ENCODE results near the gene SCN2B.
"Not testable (repeated sequence)": the region's sequence is repeated elsewhere in the genome, so short reads cannot be mapped to it uniquely, and the experiment has no call there.

The SCN2B gene

DNA sequence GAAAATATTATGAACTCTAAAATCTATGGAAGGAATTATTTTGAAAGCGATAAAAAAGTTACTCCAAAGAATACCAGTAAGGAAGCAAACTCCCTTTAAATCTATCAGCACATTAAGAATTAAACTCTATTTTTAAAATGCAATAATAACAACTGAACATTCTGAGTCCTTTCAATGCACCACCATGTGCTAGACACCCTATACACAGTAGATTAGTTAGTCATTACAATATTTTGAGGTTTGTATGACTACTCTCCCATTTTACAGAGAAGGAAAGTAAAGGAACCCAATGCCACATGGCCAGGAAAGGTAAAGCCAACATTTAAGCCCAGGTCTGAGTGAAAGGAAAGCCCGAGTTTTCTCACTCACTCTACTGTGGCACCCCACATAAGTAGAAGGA is 30.6 kb upstream of the SCN2B start:
- no peak overlapping the region for H3K4me3 ChIP-seq (ENCODE audit: low read depth, low read length)

DNA sequence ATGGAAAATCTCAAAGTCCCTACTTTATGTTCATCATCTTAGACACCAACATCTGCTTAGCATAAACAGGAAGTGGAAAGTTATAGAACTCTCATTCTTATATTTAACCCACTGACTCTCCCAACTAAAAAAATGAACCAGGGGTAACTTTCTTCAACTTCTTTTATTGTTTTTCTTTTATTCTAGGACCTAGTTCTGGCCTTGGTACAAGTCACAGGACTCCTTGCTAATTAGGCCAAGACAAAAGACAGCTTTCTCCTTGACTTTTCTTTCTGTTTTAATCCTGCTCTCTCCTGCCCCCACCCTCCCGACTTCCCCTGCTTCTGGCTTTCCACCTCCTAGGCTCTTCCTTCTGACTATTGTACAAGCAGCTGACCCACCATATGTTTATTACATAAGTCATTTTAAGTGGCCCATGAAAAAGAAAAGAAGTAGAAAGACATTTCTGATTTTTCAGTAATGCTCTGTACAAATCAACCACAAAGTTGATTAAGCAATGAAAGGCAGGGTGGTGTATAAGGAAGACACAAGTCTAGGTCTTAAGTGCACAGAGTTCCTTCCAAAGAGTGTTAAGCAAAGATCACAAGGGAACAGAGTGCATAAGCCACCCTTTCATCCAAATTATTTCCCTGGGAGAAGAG is 30.1 kb upstream of the SCN2B start:
- H3K4me3 ChIP-seq (ENCODE audit: low read depth, low read length): no peak overlapping the region

DNA sequence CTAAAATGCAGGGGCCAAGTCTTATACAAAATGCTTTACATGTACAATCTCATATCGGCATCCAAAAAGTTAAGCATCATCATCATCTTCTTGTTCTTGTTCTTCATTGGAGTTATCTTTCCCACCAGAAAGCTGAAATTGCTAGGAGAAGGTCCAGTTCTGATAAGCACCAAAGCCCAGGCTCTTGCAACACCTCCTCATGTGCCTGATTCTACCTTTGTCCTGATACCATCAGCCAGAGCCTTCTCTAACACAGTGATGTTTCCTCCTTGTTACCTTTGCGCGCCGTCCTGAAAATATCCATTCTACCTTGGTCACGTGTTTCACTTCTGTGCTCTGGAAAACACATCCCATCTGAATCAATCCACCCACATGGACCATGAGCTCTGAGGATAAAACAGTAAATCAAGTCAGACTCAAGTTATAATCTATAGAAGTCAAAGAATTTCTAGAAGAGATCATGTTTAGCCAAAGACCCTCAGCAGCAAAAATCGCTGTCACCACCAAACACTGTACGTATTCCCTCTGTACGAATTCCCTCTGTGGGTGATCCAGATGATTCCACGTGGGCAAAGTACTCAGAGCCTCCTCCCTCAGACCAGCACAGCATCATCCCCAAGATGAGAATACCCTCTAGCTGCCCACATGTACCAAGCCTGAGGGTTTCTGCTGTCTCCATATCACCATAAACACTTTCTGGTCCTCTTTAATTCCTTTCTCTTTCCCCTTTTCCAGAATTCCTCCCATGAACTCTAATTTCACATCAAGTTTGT is 29.4 kb upstream of the SCN2B start:
- H3K4me3 ChIP-seq (ENCODE audit: low read depth, low read length): no peak overlapping the region

DNA sequence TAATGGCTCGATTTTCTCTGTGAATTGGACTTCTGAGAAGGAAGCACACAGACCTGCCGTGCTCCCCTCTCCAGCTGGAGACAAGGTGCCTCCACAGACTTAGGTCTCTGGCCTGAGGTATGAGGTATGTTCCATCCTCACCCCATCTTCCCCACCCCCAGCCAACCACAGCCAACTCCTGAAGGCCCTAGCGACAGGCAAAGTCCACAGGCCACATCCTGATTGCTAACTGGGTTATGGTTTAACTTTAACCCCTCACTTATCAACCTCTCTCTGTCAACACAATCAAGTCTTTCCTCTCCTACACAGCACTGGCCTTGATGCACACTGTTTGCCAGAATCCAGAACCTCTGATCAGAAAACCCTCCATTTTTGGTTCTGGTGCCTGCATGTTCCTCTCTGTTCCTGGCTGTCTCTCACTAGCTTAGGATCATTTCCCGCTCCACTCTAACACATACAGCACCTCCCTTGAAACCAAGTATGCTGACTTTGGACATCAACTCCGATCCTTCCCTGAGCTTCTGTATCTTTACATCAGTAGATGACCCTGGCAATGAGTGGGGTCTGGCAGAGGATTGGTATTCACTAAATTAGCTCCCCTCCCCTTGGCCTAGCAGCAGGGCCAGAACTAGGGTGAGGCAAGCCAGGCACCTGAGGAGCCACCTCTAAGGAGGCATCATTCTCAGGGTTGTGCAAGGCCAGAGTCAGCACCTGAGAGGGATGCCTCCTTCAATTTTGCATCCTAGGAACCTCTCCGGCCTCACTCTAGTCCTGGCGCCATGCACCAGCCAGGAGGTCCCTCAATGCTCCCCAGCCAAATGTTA is 26.4 kb upstream of the SCN2B start:
- no peak overlapping the region for H3K4me3 ChIP-seq (ENCODE audit: low read depth, low read length)

DNA sequence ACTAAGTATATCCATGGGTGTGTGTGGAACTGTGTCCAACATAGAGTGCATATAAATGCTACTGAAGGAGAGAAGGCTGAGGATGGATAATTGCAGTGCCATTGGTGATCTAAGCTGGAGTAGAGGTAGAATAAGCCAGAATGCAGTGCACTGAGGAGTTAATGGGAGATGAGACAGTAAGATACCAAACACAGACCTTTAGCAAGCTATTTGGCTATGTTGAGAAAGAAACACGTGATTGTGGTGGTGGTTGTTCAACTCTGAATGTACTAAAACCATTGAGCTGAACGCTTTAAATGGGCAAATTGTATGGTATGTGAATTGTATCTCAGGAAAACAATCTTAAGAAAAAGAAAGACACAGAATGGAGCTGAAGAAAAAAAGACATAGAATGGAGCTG is 25.5 kb upstream of the SCN2B start:
- no peak overlapping the region for H3K4me3 ChIP-seq (ENCODE audit: low read depth, low read length)

DNA sequence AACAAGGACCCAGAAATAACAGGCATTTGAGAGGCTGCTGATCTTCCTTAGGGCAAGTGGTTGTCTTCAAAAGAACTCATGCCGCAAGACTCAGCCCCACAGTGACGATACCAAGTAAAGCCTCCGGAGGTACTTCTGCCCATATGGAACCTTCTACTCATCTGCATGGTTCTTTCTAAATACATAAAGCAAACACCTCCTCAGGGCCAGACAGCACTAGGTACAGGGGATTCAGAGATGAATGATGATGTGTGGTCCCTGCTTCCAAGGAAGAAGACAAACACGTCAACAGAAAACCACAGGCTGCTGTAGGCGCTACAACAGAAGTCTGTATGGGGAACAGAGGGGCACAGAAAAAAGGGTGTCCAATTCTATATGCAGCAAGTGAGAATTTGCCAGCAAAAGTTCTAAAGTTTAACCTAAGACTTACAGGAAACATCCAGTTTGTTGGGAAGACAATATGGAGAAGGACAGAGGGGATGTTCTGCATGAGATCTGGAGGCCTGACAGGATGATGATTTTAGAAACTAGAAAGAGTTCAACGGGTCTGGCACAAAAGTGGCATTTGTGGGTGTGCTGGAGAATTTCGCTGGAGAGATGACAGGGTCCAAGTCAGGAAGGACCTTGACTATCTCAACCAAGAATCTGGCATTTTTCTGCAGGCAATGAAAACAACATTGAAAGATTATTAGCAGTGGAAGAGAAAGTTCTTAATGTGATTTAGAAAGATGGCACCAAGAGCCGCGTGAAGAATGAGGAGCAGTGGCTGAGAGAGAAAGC is 24.7 kb upstream of the SCN2B start:
- H3K4me3 ChIP-seq (ENCODE audit: low read depth, low read length): no peak overlapping the region

DNA sequence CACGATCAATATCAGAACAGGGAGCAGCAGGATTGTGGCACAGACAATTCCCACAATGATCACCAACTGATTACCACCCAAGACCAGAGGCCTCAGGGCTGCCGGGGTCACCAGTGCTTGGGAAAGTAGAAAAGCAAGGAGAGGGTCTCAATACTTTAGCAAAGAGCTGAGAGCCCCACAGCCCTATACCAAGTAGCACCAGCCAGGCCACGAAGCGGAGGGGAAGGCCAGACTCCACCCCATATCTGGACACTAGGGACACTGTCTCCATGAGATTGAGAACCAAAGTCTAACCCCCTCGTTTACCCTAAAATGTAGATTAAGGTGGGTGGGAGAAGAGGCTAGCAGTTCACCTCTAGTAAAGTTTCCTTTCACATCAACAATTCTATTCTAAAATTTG is 24.1 kb upstream of the SCN2B start:
- no peak overlapping the region for H3K4me3 ChIP-seq (ENCODE audit: low read depth, low read length)

DNA sequence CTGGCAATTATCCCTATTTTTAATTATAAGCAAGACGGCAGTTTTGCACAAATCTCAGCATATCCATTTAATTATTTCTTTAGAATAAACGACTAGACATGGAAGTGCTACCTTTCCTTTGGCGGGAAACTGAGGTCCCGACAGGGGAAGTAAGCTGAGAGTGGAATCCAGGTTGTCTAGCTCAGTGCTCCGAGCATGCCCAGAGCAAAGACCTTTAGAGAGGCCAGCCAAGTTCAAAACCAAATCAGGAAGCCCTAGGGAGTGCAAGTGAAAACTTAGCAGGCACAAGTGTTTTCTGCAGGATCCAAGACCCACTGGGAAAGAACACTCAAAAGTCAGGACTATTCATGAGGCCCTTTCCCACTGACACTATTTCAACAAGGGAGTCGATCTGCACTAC is 22.7 kb upstream of the SCN2B start:
- H3K4me3 ChIP-seq (ENCODE audit: low read depth, low read length): no peak overlapping the region

DNA sequence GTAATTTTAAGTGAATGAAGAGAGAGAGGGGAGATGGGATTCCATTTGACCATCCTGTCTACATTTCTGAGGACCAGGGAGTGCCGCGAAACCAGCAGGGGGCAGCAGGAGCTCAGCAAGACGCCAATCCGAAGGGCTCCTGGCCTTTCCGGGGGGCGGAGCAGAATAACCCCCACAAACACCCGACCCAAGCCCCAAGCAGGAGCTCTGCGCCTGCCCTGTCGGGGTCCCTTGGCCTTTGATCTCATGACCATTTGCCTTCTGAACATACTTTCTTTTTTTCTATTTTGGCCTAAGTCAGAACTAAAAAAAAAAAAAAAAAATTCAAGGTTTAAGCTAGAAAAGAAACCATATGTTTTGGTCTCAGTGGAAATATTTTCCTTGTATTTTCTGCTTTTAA is 21.9 kb upstream of the SCN2B start:
- no peak overlapping the region for H3K4me3 ChIP-seq (ENCODE audit: low read depth, low read length)

DNA sequence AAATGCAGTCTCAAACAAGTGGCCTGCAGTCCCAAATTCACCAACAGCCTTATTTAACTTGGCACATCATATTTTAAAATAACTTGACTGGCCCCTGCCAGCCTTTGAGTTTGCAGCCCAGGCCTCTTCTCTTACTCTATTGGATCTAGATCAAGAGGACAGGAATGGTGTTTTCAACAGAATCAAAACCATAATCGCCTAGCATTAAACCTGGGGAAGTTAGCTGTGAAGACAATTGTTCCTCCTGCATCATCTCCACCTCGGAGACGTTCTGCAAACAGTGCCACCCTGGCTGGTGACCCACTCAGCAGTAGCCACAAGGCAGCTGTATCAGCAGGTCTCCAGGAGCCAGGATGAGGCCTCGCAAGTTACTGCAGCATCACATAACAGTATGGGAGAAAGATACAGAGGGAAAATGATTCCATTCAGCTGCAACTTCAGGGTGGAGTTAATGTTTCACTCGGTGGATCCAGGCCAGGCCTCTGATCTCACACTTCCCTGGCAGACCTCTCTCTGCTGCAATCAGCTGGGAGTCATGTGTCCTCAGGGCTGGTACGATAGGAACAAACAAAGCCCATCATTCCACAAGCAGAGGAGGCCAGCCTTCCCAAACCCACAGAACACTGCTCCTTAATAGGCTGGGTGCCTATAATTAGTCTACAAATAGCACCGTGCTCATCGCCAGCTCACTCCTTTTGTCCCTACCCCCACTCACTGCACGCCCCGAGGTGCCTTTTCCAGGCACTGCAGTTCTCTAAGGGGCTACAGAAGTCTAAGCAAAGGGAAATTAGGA is 18.6 kb upstream of the SCN2B start:
- no peak overlapping the region for H3K4me3 ChIP-seq (ENCODE audit: low read depth, low read length)

DNA sequence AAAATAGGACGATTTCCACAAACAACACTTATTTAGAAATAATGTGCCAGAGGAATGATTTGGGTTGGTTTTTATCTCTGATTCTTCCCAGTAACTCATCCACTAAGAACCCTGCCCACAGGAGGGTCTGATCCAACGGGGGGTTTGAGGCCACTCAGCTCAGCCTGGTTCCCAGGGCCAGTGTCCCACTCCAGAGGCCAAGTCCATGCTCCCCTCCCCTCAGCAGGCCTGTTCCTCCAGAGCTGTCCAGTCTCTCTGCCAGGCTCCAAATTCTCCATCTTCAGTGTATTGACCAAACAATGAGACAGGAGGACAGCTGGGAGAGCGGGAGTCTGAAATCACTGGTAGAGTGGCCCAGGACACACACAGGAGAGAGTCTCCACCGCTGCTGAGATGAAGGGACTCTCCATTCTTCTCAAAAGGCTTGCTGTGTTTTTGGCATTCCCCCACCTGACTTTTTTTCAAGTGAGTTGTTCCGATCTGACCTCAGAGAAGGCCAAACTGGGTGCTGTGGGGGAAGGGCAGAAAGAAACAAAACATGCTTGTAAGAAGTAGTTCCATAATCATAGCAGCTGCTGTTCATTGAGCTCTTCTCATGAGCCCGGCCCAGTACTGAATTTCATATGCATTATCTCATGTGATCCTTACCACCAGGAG is 17.6 kb upstream of the SCN2B start:
- no peak overlapping the region for H3K4me3 ChIP-seq (ENCODE audit: low read depth, low read length)

DNA sequence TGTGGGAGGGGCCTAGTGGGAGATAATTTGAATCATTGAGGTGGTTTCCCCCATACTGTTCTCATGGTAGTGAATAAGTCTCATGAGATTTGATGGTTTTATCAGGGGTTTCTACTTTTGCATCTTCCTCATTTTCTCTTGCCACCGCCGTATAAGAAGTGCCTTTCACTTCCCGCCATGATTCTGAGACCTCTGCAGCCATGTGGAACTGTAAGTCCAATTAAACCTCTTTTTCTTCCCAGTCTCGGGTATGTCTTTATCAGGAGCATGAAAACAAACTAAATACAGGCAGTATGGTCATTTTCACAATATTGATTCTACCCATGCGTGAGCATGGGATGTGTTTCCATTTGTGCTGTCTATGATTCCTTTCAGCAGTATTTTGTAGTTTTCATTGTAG is 16.4 kb upstream of the SCN2B start:
- not testable (repeated sequence) for H3K4me3 ChIP-seq (ENCODE audit: low read depth, low read length)

DNA sequence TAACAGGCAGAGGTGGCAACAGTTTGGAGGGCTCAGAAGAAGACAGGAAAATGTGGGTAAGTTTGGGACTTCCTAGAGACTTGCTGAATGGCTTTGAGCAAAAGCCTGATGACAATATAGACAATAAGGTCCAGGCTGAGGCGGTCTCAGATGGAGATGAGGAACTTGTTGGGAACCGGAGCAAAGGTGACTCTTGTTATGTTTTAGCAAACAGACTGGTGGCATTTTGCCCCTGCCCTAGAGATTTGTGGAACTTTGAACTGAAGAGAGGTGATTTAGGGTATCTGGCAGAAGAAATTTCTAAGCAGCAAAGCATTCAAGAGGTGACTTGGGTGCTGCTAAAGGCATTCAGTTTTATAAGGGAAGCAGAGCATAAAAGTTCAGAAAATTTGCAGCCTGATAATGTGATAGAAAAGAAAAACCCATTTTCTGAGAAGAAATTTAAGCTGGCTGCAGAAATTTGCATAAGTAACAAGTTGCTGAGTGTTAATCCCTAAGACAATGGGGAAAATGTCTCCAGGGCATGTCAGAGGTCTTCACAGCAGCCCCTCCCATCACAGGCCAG is 14.6 kb upstream of the SCN2B start:
- not testable (repeated sequence) for H3K4me3 ChIP-seq (ENCODE audit: low read depth, low read length)

DNA sequence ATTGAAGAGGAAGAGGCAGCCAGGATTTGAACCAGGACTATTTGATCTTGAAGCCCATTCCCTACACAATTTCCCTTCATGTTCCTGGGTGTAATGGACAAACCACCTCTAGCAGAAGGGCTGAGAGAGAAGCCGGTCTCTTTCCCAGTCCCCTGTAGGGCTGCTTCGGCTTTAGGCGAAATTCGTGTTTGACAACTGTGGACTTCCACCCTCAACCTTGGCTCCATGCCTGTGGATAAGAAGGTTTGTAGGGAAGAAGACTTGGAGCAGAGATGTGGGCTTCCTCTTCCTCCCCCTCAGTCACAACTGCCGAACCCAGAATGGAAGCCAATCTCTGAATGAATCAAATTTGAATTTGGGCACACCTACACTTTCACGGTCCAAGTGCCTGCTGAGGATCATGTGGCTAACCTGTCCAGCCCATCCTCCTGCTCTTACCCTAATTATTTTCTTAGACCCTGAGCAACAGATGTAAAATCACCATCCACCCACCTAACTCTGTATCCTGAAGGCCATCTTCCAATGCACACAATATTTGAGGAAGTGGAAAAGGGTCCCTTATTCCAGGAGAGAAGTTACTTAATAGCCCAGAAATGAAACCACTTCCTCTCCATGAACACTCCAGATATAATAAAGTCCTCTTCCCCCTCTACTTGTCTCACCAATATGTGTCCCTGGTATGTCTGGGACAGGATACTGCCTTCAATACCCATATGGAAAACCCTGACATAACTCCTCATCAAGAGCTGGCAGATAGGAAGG is 10.1 kb upstream of the SCN2B start:
- H3K4me3 ChIP-seq (ENCODE audit: low read depth, low read length): no peak overlapping the region

DNA sequence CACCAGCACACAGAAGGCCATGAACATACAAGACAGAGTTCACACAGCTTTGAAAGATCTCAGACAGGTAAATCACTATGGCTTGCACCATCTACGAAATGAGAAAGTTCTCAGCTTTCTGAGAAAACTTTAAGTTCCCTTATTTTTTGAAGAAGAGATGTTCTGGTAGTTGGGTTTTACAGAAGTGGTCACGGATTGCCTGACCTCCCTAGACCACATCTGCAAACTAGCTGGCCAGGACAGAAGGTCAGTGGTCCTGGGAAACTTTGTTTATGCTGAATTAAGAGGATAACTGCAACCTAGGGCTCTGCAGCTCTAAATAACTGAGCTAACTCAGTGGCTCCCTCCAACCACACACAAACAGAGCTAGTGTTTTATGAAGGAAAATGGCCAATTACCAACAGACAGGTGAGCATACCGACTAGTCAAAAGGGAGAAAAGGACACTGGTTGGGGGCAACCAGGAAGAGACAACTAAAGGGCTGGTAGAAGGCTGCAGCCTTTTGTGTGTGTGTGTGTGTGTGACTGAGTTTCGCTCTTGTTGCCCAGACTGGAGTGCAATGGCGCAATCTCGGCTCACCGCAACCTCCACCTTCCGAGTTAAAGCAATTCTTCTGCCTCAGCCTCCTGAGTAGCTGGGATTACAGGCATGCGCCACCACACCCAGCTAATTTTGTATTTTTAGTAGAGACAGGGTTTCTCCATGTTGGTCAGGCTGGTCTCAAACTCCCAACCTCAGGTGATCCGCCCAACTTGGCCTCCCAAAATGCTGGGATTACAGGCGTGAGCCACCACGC is 8.5 kb upstream of the SCN2B start:
- no peak overlapping the region for H3K4me3 ChIP-seq (ENCODE audit: low read depth, low read length)

DNA sequence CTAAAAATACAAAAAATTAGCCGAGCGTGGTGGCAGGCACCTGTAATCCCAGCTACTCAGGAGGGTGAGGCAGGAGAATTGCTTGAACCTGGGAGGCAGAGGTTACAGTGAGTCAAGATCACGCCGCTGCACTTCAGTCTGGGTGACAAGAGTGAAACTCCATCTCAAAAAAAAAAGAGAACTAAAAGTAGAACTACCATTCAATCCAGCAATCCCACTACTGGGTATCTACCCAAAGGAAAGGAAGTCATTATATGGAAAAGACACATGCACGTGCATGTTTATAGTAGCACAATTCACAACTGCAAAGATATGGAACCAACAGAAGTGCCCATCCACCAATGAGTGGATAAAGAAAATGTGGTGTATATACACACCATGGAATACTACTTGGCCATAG is 7.3 kb upstream of the SCN2B start:
- H3K4me3 ChIP-seq (ENCODE audit: low read depth, low read length): not testable (repeated sequence)

DNA sequence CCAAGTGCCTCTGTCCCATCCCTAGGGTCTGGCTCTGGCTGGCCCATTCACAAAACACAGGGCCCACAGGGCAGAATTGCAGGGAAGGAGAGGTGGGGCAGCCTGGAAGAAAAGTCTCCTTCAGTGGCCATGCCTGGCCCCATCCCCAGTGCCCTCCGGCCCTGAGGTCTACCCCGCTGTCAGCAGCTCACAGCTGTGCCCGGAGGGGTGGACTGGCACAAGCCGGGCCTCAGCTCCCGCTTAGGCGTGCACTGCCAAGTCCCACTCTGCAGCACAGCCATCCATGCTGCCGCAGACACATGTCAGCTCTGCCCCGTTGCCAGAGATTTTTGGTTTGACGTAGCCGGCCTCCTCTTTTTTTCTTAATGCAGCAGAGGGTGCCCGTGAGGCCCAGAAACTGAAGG is 3.9 kb upstream of the SCN2B start:
- no peak overlapping the region for H3K4me3 ChIP-seq (ENCODE audit: low read depth, low read length)

DNA sequence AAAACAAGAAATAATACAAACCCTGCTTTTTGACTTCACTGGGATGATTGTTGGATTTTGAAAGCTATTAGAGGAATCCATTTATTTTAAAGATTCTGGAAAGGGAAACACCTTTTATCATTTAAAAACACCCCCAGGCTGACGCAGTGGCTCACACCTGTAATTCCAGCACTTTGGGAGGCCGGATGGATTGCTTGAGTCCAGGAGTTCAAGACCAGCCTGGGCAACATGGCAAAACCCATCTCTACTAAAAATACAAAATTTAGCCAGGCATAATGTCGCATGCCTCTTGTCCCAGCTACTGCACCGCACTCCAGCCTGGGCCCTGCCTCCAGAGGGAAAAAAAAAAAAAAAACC is 317 bp upstream of the SCN2B start:
- H3K4me3 ChIP-seq (ENCODE audit: low read depth, low read length): no peak overlapping the region
